Erythroblast (primary cell): ENCODE results near the gene MTM1.

Source experiments
- GATA1 ChIP-seq: IDR thresholded peaks from 2 replicates; pipeline ENCODE4 v1.6.1; 2011; ENCODE audit warnings: low read depth, mild to moderate bottlenecking, control low read depth, low read length, moderate library complexity
- POLR2A ChIP-seq: IDR thresholded peaks from 2 replicates; pipeline ENCODE4 v1.6.1; 2011; ENCODE audit warnings: mild to moderate bottlenecking, low read length

DNA sequence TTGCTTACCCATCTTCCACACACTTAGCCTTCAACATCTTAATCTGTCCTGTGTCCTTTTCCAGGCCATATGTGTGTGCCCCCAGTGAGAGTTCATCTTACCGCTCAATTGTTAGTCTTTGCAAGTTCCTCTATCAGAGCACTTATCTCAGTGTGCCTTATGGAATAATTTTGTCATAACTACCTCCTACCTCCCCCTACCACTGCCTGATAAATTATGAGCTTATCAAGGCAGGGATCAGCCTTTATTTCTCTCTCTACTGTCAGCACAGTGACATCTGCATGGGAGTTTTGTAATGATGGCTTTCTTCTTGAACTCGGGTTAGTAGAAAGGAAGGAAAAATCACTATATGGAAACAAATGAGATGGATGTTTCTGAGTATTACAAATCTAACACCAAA is 53.2 kb downstream of the MTM1 start:
- no peak for TF ChIP-seq POLR2A
- TF ChIP-seq GATA1 = no peak
